Fibroblast of lung (primary cell): ENCODE data around the gene ACP1.

Experiments used
- CTCF ChIP-seq, 2 donors: IDR thresholded peaks in 1 of 2; conservative IDR thresholded peaks in 1 of 2; 1 replicate in 1 of 2; 2 replicates in 1 of 2; pipeline ENCODE4 v1.5.1; 2011 to 2012; ENCODE audit warnings: low read length in 2 of 2, control low read depth in 1 of 2, inconsistent platforms in 1 of 2, low read depth in 1 of 2, mild to moderate bottlenecking in 1 of 2
- EZH2 ChIP-seq: IDR thresholded peaks from 2 replicates; pipeline ENCODE4 v1.5.1; 2012; ENCODE audit warnings: low read length, control low read depth, mild to moderate bottlenecking; ENCODE audit errors: missing control alignments

GRCh38 chr2:287911-288757, 23.4 kb downstream of the ACP1 start, which contains the start of gene ALKAL2:
- TF ChIP-seq CTCF (conservative IDR thresholded peaks at IDR 0.05 in 1 of 2, IDR thresholded peaks at IDR 0.05 in 1 of 2; ENCODE audit: low read depth in 1 of 2, low read length in 2 of 2) = no peak
- peak; percentile 95 for TF ChIP-seq EZH2
